SK-N-SH treated with all-trans-retinoic acid at 6 μM for 48 hours (cell line): ENCODE results near the gene MMP11.

Experiments used
- PATZ1 ChIP-seq: fragments of 250-450 bp; sonication (Bioruptor Pico); IDR thresholded peaks from 2 replicates; pipeline ENCODE4 v1.8.0; 2020; ENCODE audit warnings: mild to moderate bottlenecking, moderate library complexity, borderline replicate concordance
- RARB ChIP-seq: fragments of 250-450 bp; sonication (Bioruptor Pico); IDR thresholded peaks from 2 replicates; pipeline ENCODE4 v1.8.0; 2021; ENCODE audit warnings: mild to moderate bottlenecking, moderate library complexity
- SNAI2 ChIP-seq: fragments of 250-450 bp; sonication (Bioruptor Pico); IDR thresholded peaks from 2 replicates; pipeline ENCODE4 v1.5.0; 2020; ENCODE audit warnings: mild to moderate bottlenecking, moderate library complexity
- ZC3H10 ChIP-seq: fragments of 250-450 bp; sonication (Bioruptor Pico); IDR thresholded peaks from 2 replicates; pipeline ENCODE4 v1.5.1; 2021; ENCODE audit warnings: mild to moderate bottlenecking, moderate library complexity
- ZNF70 ChIP-seq: fragments of 450-650 bp; formaldehyde crosslinking; IDR thresholded peaks from 2 replicates; pipeline ENCODE4 v1.5.0; 2020; ENCODE audit warnings: mild to moderate bottlenecking, moderate library complexity
- ZNF8 ChIP-seq: fragments of 450-650 bp; formaldehyde crosslinking; IDR thresholded peaks from 2 replicates; pipeline ENCODE4 v1.5.0; 2020; ENCODE audit warnings: mild to moderate bottlenecking, moderate library complexity

DNA sequence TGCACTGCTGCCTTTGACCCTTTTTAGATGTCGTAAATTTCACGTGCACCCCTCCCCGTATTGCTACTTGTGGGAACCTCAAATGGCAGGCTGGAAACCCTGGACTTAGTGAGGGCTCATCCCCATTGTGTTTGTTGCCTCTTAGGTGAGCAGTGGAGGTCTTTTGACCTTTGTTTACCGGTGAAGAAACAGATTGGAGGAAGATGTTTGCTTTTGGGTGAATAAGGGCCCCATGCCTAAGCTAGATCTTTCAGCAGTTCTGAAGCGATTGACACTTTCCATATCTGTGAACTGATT lies 14.9 kb downstream of the MMP11 start:
- no peak for TF ChIP-seq SNAI2 (CRISPR knock-in tag)
- no peak for TF ChIP-seq PATZ1 (CRISPR knock-in tag)
- no peak for TF ChIP-seq RARB
- TF ChIP-seq ZNF8 (CRISPR knock-in tag), result no peak
- no peak for TF ChIP-seq ZC3H10 (CRISPR knock-in tag)
- no peak for TF ChIP-seq ZNF70 (CRISPR knock-in tag)
